Choroid plexus epithelial cell (primary cell): Measurements from ENCODE around the gene TSNAXIP1.
A peak's percentile ranks its signal among the peaks of the same experiment; 100 is the strongest.

Experiments used
- DNase-seq: peaks from one replicate; pipeline ENCODE4 v3.0.0-alpha.2; 2010; ENCODE audit warnings: low read depth
- H3K4me3 ChIP-seq: 2 replicates; pipeline ENCODE4 v1.5.1; 2011; ENCODE audit warnings: low read depth, mild to moderate bottlenecking, control low read depth, low read length, moderate library complexity
- TF ChIP-seq, protein P1 (sequence below): conservative IDR thresholded peaks from 2 replicates; pipeline ENCODE4 v1.5.1; 2011; ENCODE audit warnings: low read depth, mild to moderate bottlenecking, control low read depth, inconsistent platforms, low read length, moderate library complexity

TSNAXIP1 gene

DNA sequence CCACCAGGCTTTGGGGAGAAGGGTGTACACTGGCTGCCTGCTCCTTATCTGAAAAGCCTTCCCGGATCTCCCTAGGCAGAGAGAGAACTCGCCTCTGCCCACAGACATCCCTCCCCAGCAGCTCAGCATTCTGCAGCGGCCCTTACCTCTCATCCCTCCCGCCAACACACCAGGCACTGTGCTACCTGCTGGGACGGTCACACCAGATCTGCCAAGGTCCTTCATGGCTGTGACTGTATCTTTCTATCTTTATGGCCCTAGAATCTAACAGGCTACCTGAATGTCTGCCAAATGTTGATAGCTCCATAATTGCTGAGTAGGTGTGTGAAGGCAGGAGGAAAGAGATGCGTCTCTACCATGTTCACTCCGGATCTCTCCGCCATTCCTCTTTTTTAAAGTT lies 7.9 kb downstream of the TSNAXIP1 start:
- no peak for DNase-seq
- no peak overlapping the region for H3K4me3 ChIP-seq
- TF ChIP-seq, protein P1, sequence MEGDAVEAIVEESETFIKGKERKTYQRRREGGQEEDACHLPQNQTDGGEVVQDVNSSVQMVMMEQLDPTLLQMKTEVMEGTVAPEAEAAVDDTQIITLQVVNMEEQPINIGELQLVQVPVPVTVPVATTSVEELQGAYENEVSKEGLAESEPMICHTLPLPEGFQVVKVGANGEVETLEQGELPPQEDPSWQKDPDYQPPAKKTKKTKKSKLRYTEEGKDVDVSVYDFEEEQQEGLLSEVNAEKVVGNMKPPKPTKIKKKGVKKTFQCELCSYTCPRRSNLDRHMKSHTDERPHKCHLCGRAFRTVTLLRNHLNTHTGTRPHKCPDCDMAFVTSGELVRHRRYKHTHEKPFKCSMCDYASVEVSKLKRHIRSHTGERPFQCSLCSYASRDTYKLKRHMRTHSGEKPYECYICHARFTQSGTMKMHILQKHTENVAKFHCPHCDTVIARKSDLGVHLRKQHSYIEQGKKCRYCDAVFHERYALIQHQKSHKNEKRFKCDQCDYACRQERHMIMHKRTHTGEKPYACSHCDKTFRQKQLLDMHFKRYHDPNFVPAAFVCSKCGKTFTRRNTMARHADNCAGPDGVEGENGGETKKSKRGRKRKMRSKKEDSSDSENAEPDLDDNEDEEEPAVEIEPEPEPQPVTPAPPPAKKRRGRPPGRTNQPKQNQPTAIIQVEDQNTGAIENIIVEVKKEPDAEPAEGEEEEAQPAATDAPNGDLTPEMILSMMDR: no peak

GRCh38 chr16:67820608-67821259 lies 14.0 kb downstream of the TSNAXIP1 start:
- TF ChIP-seq, protein P1: no peak
- H3K4me3 ChIP-seq: no peak overlapping the region
- DNase-seq: no peak

- TF ChIP-seq, protein P1: no peak
- H3K4me3 ChIP-seq: no peak overlapping the region
- DNase-seq: peak; percentile 34
These were observed 15.8 kb downstream of the TSNAXIP1 start for GRCh38 chr16:67822511-67822910.

GRCh38 chr16:67825119-67825518 lies 18.4 kb downstream of the TSNAXIP1 start:
- H3K4me3 ChIP-seq: no peak overlapping the region
- TF ChIP-seq, protein P1: no peak
- no peak for DNase-seq

GRCh38 chr16:67825906-67826305 lies 19.2 kb downstream of the TSNAXIP1 start:
- TF ChIP-seq, protein P1: no peak
- no peak overlapping the region for H3K4me3 ChIP-seq
- no peak for DNase-seq

- no peak overlapping the region for H3K4me3 ChIP-seq
- DNase-seq: no peak
- TF ChIP-seq, protein P1: no peak
These were observed 22.0 kb downstream of the TSNAXIP1 start for GRCh38 chr16:67828651-67829050.

DNA sequence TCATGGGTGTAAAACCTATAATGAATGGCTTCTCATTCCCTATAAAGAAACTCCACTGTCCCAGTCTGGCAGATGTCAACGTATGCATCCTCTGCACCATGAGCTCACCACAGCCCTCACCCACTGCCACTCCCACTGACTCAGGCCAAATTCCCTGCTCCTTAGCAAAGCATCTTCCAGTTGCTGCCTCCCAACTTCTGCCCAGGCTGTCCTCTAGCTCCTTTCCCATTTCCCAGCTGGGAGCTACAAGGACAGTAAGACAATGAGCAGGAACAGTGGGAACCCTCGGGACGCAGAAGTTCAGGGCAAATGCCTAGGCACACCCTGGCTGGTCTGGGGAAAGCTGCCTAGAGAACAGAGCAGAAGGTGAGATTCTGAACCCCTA lies 26.3 kb downstream of the TSNAXIP1 start:
- TF ChIP-seq, protein P1: no peak
- DNase-seq: peak; percentile 48
- peak overlapping the region; percentile 88 for H3K4me3 ChIP-seq
